Measurements from ENCODE around the gene BRD3.

The BRD3 gene

GRCh38 chr9:134053941-134054761, 13.7 kb downstream of the BRD3 start:
- no peak for DNase-seq

DNA sequence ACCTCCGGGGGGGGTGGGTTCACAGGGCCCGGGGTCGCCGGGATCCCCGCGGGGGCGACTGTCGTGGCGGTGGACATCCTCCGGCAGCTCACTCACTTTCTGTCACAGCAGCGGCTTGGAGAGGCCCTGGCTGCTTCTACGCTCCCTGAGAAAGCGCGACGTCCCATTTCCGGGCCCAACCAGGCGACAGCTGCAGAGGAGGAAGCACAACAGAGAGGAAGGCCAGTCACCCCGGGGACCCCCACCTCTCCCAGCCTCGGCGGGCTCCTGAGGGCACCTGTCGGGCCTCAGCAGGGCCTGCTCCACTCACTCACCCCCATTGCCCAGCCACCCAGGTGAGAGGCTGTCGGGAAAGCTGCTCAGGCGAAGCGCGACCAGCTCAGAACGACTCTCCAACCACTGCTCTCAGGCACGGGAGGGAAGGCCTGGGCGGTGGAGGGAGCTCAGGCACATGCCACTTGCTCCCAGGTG, 14.4 kb downstream of the BRD3 start:
- DNase-seq = no peak

GRCh38 chr9:134052941-134053340, 14.9 kb downstream of the BRD3 start:
- no peak for DNase-seq

DNA sequence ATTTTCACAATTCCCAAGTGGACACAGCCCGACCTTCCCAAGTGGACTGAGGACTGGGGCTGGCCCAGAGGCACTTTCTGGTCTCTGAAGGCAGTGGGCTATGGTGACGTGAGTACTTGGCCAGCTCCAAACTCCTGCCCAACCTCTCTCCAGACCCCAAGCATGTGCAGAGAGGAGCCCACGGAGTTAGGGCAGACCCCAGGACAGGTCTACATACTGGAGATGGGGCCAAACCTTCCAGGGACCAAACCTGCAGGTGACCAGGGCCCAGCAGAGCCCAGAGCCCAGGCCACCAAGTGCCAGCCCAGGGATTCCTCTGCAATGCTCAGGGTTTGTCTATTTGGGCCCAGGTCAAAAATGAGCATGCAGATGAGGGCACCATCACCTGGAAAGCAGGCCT, 15.3 kb downstream of the BRD3 start:
- no peak for DNase-seq

- DNase-seq = no peak
Observed at GRCh38 chr9:134051319-134051718, 16.5 kb downstream of the BRD3 start.

- DNase-seq = no peak
Observed at GRCh38 chr9:134050726-134051125, 17.1 kb downstream of the BRD3 start.

- no peak for DNase-seq
Observed at GRCh38 chr9:134049772-134050588, 17.8 kb downstream of the BRD3 start.

DNA sequence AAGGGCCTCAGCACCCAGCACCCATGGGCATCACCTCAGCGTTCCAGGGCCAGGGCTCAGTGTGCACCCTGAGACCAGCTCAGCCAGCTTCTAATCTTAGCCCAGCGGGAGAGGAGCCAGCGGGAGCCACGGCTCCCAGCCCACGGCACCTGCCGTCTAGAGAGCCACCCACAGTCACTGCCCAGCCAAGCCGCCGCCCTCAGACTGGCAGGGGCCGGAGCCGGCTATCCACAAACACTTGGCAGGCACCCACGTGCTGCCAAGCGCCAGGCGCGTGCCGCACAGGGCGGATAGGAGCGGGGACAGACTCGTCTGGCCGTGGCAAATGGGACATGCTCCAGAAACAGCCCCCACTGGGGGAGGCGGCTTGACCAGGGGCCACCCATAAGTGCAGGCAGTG, 18.6 kb downstream of the BRD3 start:
- no peak for DNase-seq

DNA sequence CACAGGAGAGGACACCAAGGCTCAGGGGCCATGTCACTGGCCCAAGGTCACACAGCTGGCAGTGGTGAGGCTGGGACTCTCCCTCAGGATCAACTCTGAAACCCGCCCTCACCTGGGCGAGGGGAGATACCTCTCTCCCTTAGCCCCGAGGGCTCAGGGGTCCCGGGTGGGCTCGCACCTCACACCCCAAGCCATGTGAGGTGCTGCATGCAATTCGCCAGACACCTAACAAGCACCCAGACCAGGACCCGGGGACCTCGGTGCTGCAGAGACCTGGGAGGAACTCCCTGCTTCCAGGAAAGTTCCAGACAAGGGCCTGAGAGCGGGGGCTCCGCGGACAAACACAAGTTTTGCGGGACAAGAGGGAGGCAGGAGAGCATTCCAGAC, 19.3 kb downstream of the BRD3 start:
- DNase-seq = no peak

DNA sequence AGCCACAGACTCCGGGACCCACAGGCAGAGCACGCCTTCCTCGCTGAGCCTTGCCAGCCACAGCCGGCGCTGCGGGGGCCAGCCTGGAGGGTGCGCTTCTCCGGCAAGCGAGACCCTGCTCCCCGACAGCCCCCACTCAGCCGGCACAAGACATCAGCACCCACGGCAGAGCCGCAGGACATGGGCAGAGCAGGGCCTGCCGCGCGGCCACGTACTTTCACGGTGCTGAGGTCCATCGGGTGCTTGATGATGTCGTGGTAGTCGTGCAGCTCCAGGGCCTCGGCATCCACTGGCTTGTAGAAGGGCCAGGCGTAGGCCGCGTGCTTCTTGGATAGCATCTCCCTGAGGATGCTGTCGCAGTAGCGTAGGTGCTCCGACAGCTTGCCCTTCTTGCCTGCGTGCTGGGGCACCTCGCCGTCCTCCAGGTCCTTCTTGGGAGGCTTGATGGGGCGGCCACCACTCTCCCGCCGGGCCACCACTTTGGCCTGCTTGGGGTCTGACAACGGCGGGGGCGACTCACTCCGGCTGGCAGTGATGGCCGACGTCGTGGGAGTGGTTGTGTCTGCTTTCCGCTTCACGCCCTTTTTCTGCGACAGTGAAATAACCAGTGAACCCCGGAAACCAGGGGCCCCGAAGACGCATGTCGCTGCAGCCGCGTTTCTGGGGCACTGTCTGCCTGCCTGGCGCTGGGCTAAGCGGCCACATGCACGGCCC, 19.8 kb downstream of the BRD3 start:
- no peak for DNase-seq

DNA sequence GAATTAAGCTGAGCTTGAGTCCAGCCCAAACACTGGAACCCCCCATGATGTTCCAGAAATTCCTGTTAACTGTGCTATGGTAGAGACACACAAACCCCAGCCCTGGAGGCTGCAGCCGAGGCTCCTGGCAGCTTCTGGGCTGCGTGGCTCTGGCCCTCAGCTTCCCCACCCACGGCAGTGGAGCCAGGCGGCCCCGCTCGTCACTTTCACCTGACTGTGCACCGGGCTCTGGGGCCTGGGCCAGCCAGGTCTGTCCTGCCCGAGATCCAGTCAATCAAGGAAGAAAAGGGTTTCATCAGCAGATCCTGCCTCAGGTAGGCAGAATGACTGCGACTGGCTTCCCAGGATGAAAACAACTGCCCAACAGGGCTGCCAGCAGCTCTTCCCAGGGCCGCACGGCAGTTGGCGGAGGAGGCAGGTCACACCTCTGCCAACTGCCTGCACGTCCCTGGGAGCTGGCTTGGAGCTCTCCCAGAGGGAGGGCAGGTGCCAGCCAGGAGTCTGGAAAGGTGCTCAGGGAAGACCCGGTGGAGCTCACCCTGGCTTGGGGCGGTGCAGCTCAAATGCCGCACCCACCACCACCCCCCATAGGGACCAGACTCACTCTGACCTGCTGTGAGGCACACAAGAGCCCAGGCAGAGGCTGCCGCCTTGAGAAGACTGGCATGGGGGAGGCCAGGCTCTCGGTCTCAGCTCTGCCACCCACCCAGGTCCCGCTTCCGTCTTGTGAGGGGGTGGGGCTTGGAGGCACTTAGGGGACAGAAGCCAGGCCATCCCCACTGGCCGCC, 20.7 kb downstream of the BRD3 start:
- no peak for DNase-seq

- no peak for DNase-seq
Observed at GRCh38 chr9:134045841-134046544, 21.8 kb downstream of the BRD3 start.

DNA sequence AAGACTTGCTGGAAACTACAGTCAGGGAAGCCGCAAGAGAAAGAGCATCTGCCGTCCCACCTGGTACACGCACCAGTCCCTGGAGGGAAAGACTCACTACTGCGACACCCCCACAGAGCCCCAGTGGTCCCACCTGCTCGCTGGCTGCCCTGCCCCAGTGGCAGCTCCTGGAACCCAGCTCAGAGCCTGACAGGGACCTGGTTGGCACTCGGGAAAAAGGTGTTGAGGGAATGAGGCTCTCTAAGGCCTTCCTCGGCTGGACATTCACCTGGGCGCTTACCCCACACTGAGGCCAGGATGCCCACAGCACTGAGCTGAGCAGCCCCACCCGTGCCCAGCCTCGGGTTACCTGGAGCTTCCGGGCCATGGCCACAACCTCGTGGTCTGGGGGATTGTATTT, 22.9 kb downstream of the BRD3 start:
- DNase-seq = no peak

DNA sequence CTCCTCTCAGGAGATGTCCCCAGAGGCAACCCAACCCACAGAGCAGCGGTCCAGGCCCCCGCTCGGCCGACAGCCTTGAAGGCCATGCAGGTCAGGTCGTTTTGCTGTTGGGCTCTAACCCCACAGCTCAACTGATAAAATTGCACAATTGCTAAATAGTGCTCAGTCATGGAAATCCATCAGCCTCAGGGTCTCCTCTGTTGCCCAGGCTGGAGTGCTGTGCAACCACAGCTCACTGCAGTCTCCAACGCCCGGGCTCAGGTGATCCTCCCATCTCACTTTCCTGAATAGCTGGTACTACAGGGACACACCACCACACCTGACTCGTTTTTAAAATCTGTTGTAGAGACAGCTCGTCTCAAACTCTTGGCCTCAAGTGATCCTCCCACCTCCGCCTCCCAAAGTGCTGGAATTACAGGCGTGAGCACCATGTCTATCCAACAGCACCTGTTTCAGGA, 24.3 kb downstream of the BRD3 start:
- no peak for DNase-seq

GRCh38 chr9:134041649-134041962, 26.2 kb downstream of the BRD3 start:
- no peak for DNase-seq

DNA sequence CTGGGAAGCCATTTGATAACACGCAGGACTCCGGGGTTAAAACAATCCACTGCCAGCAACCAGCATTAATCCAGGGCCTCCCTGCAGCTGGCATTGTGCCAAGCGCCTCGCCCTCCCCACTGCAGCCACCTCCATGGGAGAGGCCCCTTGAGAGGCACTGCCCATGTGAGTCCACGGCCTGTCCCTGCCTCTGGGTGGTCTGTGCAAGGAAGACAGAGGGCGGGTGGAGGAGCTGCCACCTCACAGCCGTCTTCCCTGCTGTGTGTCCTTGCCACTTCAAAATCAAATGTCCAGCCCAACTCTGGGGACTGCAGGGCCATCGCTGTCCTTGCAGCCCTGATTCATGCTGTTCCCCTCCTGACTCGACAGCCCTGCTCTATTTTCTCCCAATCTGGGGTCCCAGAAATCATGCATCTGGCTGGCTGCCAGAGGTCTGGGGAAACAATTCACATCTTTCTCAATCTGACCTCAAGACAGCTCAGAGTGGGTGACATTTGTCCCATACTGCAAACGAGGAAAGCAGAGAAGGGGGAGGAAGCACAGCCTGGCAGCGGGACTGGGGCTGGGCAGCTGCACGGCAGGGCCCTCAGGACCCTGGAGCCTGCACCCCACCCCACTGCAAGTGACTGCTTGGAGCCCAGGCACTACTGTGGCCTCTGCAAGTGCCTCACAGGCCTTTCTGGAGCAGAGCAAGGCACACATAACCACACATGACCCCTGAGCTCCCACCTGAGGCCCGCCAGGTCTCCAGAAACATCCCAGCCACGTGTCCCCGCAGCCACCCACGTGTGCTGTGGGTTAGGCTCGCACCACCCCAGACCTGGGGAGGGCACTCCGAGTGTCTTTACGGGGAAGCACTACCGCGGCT, 26.8 kb downstream of the BRD3 start:
- DNase-seq = no peak

DNA sequence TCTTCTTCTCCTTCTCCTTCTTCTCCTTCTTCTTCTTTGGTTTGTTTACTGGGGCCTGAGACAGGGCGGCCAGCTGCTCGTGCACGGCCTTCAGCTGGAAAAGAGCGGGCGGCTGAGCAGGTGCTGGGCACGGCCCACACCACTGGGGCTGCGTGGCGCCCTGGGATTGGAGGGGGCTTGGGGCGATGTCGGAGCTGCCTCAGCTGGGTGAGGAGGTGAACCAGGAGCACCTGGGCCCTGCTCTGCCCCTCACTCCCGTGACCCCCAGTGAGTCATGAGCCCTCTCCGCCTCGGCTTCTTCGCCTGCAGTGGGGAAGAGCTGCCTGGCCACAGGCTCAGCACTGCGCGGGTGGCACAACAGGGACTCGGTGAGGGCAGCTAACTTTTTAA, 27.7 kb downstream of the BRD3 start:
- DNase-seq = no peak

GRCh38 chr9:134039386-134040175, 28.2 kb downstream of the BRD3 start:
- DNase-seq = no peak

DNA sequence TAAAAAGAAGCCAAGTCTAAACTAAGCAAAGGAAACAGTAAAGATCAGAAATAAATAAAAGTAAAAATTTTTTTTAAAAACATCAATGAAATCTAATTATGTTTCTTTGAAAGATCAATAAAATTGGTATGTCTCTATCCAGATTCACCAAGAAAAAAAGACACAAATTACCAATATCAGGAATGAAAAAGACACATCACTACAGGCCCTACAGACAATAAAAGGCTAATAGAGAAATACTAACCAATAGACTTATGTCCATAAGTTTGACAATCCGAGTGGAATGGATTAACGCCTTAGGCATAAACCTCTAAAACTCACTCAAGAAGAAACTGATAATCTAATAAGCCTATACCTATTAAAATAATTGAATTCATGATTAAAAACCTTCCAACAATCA, 30.2 kb downstream of the BRD3 start:
- DNase-seq = no peak

DNA sequence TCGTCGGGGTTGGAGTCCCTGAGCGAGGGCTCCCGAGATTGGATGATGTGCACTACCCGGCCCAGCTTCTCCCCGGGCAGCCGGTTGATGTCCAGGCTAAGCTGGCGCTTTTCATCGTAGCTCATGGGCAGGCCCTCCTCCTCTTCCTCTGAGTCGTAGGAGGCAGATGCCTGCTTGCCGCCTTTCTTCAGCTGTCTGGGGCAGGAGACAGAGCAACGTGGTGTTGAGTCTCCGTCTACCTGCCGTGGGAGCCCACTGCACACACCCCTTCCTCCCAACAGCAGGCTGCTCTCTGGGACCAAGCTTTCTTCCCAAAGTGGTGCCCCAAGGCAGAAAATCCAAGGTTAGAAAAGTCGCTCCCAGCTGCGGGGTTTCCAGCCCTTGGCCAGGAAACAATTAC, 31.7 kb downstream of the BRD3 start:
- no peak for DNase-seq

Measured in NCI-H1092 treated with DMSO at 0.1 percent for 48 hours (cell line).